GM12864 (cell line): ENCODE results near the gene LTBP1.

Experiments
- DNase-seq: peaks from one replicate; pipeline ENCODE4 v3.0.0-alpha.2; 2011; ENCODE audit warnings: low read depth
- H3K4me3 ChIP-seq: 2 replicates; pipeline ENCODE4 v1.5.1; 2011; ENCODE audit warnings: mild to moderate bottlenecking, low read depth, low read length, control low read depth
- CTCF ChIP-seq: IDR thresholded peaks from 2 replicates; pipeline ENCODE4 v1.5.1; 2011; ENCODE audit warnings: low read depth, mild to moderate bottlenecking, moderate library complexity, low read length, control low read depth, inconsistent platforms; ENCODE audit errors: missing control alignments

Gene LTBP1

GRCh38 chr2:33136056-33136455 is 189.3 kb downstream of the LTBP1 start:
- no peak for TF ChIP-seq CTCF
- no peak overlapping the region for H3K4me3 ChIP-seq
- no peak for DNase-seq

- no peak for DNase-seq
- H3K4me3 ChIP-seq: no peak overlapping the region
- no peak for TF ChIP-seq CTCF
Observed at GRCh38 chr2:33136566-33136965, 189.8 kb downstream of the LTBP1 start.

- H3K4me3 ChIP-seq: no peak overlapping the region
- no peak for TF ChIP-seq CTCF
Observed at GRCh38 chr2:33137331-33137730, 190.6 kb downstream of the LTBP1 start.

GRCh38 chr2:33139949-33140348 is 193.2 kb downstream of the LTBP1 start:
- TF ChIP-seq CTCF: no peak
- no peak overlapping the region for H3K4me3 ChIP-seq
- no peak for DNase-seq

More at GRCh38 chr2:33137331-33137730, 190.6 kb downstream of the LTBP1 start:
- DNase-seq: no peak

GRCh38 chr2:33141476-33141875 is 194.7 kb downstream of the LTBP1 start:
- TF ChIP-seq CTCF: no peak
- no peak overlapping the region for H3K4me3 ChIP-seq
- DNase-seq: no peak

GRCh38 chr2:33142810-33143209 is 196.1 kb downstream of the LTBP1 start:
- TF ChIP-seq CTCF: no peak
- DNase-seq: no peak
- H3K4me3 ChIP-seq: no peak overlapping the region

- TF ChIP-seq CTCF: no peak
- DNase-seq: no peak
- no peak overlapping the region for H3K4me3 ChIP-seq
Observed at GRCh38 chr2:33144243-33144642, 197.5 kb downstream of the LTBP1 start.
